A549 (cell line): ENCODE measurements around the gene ARSK. TPM values are rescaled to one million over a fixed set of nuclear protein-coding genes. Genes with fewer than 3 reads are reported as not detected.

Source experiments
- ATAC-seq, 2 experiments: fragments of 200-7000 bp in 1 of 2; fragments of >200 bp in 1 of 2; cut with Nextera tagmentation in 1 of 2; cut with Tn5 transposase in 1 of 2; 3 replicates each; pipeline versions ENCODE4 v1.8.0 to v1.9.1; 2018 to 2020; ENCODE audit warnings: mild to moderate bottlenecking in 1 of 2, moderate library complexity in 1 of 2
- CTCF ChIA-PET: fragments of 300-600 bp; sonication (Branson Sonifier 250); formaldehyde crosslinking; extraction: SDS; loops from one replicate; lab custom pipeline; 2021; ENCODE audit warnings: antibody characterized with exemption, inconsistent platforms; lab: Yijun Ruan, JAX
- POLR2A ChIA-PET: fragments of 350-600 bp; formaldehyde crosslinking; extraction: SDS; loops from one replicate; lab custom pipeline; 2021; ENCODE audit warnings: antibody characterized with exemption, inconsistent platforms; lab: Yijun Ruan, JAX
- DNase-seq, 2 experiments: peaks; one replicate each; pipeline versions ENCODE4 v3.0.0 to v3.0.0-alpha.2; 2011 to 2016; ENCODE audit warnings: low read depth in 1 of 2, low spot score in 1 of 2
- FAIRE-seq: peaks from 2 replicates; lab custom pipeline; 2011; peaks lifted over from hg19 to GRCh38; lab: Jason Lieb, UNC
- H3K27ac ChIP-seq, 2 experiments: fragments of >200 bp; sonication (Bioruptor Twin); formaldehyde crosslinking; 3 replicates each; pipeline ENCODE4 v1.5.1; 2016 to 2017
- H3K4me1 ChIP-seq: fragments of >200 bp; sonication (Bioruptor Twin); formaldehyde crosslinking; 3 replicates; pipeline ENCODE4 v1.6.1; 2016
- H3K4me2 ChIP-seq: fragments of >200 bp; sonication (Bioruptor Twin); formaldehyde crosslinking; 3 replicates; pipeline ENCODE4 v1.6.1; 2016
- H3K4me3 ChIP-seq: fragments of >200 bp; sonication (Bioruptor Twin); formaldehyde crosslinking; 3 replicates; pipeline ENCODE4 v1.5.1; 2016
- H3K9me3 ChIP-seq: fragments of >200 bp; sonication (Bioruptor Twin); formaldehyde crosslinking; 3 replicates; pipeline ENCODE4 v1.6.1; 2016
- ATOH8 ChIP-seq: fragments of 250-450 bp; sonication (Bioruptor Pico); IDR thresholded peaks from 2 replicates; pipeline ENCODE4 v1.5.0; 2020; ENCODE audit warnings: low read depth, mild to moderate bottlenecking, moderate library complexity
- BHLHE40 ChIP-seq: IDR thresholded peaks from 2 replicates; pipeline ENCODE4 v1.6.1; 2012; ENCODE audit warnings: low read depth, low read length, inconsistent platforms
- HDAC2 ChIP-seq: fragments of 200-600 bp; sonication (generic); IDR thresholded peaks from 2 replicates; pipeline ENCODE4 v1.6.1; 2016
- HOXB5 ChIP-seq: fragments of 250-450 bp; sonication (Bioruptor Pico); IDR thresholded peaks from 2 replicates; pipeline ENCODE4 v1.5.0; 2020; ENCODE audit warnings: mild to moderate bottlenecking, moderate library complexity
- JUN ChIP-seq, 2 experiments: fragments of >200 bp; sonication (Bioruptor Twin); formaldehyde crosslinking; IDR thresholded peaks; 2 replicates in 1 of 2; 3 replicates in 1 of 2; pipeline ENCODE4 v1.6.1; 2016 to 2017
- KDM5A ChIP-seq: fragments of 200-600 bp; sonication (generic); IDR thresholded peaks from 2 replicates; pipeline ENCODE4 v1.6.1; 2016; ENCODE audit warnings: antibody characterized with exemption, mild to moderate bottlenecking
- POLR2A ChIP-seq: IDR thresholded peaks from 2 replicates; pipeline ENCODE4 v1.6.1; 2012; ENCODE audit warnings: mild to moderate bottlenecking, low read length
- POLR2AphosphoS2 ChIP-seq: conservative IDR thresholded peaks from 2 replicates; pipeline ENCODE4 v1.6.1; 2012; ENCODE audit warnings: low read length, improper control_type of control experiment, inconsistent platforms
- RARB ChIP-seq: fragments of 250-450 bp; sonication (Bioruptor Pico); IDR thresholded peaks from 2 replicates; pipeline ENCODE4 v1.8.0; 2021; ENCODE audit warnings: mild to moderate bottlenecking, moderate library complexity
- RNF2 ChIP-seq: fragments of 200-600 bp; sonication (generic); IDR thresholded peaks from 2 replicates; pipeline ENCODE4 v1.6.1; 2016; ENCODE audit warnings: low read depth, mild to moderate bottlenecking, antibody characterized with exemption, moderate library complexity, borderline replicate concordance
- TP53 ChIP-seq: fragments of 250-450 bp; sonication (Bioruptor Pico); IDR thresholded peaks from 2 replicates; pipeline ENCODE4 v1.5.0; 2021; ENCODE audit warnings: mild to moderate bottlenecking, moderate library complexity
- ZFP36 ChIP-seq: fragments of 450-650 bp; IDR thresholded peaks from 2 replicates; pipeline ENCODE4 v1.6.1; 2014; ENCODE audit warnings: borderline replicate concordance; ENCODE audit not compliant: partially characterized antibody
- WGBS: methylation state at CpG from one replicate; pipeline ENCODE4 v1.1.6; 2017; ENCODE audit errors: missing lambda C conversion rate; 5-methylcytosine and 5-hydroxymethylcytosine counted together
- polyA plus RNA-seq, 4 experiments: library from polyadenylated mRNA; depleted of rRNA in 3 of 4; stranded (reverse); fragments of >200 nt; fragmentation: RNase III in 1 of 4; extraction: RNeasy Plus Mini Kit Qiagen cat#74134 plus additional on column Dnase treatment in 1 of 4; gene quantifications; 2 replicates in 3 of 4; 3 replicates in 1 of 4; pipeline ENCODE4 v1.2.3, GENCODE V29; 2011 to 2017
- TF ChIP-seq, protein P1 (sequence below): IDR thresholded peaks from 2 replicates; pipeline ENCODE4 v1.6.1; 2012; ENCODE audit warnings: low read depth, borderline replicate concordance
- TF ChIP-seq, protein P2 (sequence below): IDR thresholded peaks from 2 replicates; pipeline ENCODE4 v1.6.1; 2012
- TF ChIP-seq, protein P3 (sequence below): fragments of 200-600 bp; sonication (generic); IDR thresholded peaks from 2 replicates; pipeline ENCODE4 v1.6.1; 2016; ENCODE audit warnings: antibody characterized with exemption, mild to moderate bottlenecking, moderate library complexity

The ARSK gene
- polyA plus RNA-seq, 2 of the 4 experiments (the other 2 are of a cell fraction), result 7.0 to 14.0 TPM

DNA sequence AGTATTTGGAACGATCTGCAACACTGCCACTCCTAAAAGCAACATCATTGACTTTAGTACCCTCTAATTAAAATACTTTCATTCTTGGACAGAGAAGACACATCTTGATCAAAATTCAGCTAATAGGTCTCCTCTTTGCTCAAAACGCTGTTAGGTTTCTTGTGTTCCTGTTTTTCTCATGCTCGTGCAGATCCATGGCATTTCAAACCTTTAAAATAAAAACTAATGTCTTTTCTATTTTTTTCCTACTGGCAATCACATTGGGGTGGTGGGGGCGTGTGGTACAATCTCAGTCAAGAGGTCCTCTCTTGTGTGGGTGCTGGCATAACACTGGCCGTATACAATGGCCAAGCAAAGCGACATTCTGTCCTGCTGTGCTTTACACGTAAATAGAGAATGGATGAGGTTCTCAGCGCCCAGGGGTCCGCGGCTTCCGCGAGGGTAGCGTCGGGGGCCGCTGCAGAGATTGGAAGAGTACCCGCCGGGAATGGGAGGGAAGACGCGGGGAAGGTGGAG, 64.7 kb downstream of the ARSK start:
- no peak for ATAC-seq
- peak overlapping the region; percentile 97 for H3K4me2 ChIP-seq

DNA sequence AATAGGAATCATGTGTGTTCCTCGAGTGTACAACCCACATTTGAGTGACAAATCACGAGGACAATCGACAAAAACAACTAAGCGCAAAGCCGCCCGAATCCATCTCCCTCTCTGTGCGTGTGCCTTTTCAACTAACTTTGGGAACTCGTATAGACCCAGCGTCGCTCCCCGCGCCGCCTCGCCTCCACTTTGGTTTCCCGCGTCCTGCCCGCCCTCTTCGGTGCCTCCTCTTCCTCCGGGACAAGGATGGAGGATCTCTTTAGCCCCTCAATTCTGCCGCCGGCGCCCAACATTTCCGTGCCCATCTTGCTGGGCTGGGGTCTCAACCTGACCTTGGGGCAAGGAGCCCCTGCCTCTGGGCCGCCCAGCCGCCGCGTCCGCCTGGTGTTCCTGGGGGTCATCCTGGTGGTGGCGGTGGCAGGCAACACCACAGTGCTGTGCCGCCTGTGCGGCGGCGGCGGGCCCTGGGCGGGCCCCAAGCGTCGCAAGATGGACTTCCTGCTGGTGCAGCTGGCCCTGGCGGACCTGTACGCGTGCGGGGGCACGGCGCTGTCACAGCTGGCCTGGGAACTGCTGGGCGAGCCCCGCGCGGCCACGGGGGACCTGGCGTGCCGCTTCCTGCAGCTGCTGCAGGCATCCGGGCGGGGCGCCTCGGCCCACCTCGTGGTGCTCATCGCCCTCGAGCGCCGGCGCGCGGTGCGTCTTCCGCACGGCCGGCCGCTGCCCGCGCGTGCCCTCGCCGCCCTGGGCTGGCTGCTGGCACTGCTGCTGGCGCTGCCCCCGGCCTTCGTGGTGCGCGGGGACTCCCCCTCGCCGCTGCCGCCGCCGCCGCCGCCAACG, 65.3 kb downstream of the ARSK start, which contains the start of gene GPR150:
Gene GPR150, plus strand, starts transcription at position 58 of the 840 bp plus-strand sequence. Its CDS starts 189 bp downstream, at position 247.
- POLR2A ChIA-PET, result no interaction called here
- H3K4me1 ChIP-seq, result 0 out of 3 replicates have a peak, but pooled peaks cover 4% of the 10 kb centered on the region
- peak; percentile 36 to 60 for DNase-seq
- CTCF ChIA-PET, result no interaction called here
- peak; percentile 91 to 92 for ATAC-seq
- H3K27ac ChIP-seq, result peak within 1 kb of the TSS; percentile 69 to 87
- no peaks in the 10 kb centered on the region for H3K9me3 ChIP-seq
- H3K4me2 ChIP-seq, result peak within 1 kb of the TSS; percentile 97
- no peak for TF ChIP-seq BHLHE40
- TF ChIP-seq TP53 (CRISPR knock-in tag), result no peak
- peak; percentile 36 for TF ChIP-seq POLR2A
- 0 out of 2 replicates have a peak, but pooled peaks have one; percentile 64 for TF ChIP-seq RNF2
- TF ChIP-seq JUN (IDR thresholded peaks at IDR 0.05), result peak in 1 of 2 experiments; percentile 57; a peak in 2 of 5 replicates
- TF ChIP-seq, protein P1, sequence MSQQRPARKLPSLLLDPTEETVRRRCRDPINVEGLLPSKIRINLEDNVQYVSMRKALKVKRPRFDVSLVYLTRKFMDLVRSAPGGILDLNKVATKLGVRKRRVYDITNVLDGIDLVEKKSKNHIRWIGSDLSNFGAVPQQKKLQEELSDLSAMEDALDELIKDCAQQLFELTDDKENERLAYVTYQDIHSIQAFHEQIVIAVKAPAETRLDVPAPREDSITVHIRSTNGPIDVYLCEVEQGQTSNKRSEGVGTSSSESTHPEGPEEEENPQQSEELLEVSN, result peak; percentile 78
- no peak for TF ChIP-seq POLR2AphosphoS2
- no peak for TF ChIP-seq KDM5A
- TF ChIP-seq, protein P2, sequence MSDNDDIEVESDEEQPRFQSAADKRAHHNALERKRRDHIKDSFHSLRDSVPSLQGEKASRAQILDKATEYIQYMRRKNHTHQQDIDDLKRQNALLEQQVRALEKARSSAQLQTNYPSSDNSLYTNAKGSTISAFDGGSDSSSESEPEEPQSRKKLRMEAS, result peak; percentile 94
- TF ChIP-seq ATOH8 (CRISPR knock-in tag), result peak; percentile 79; the same call in 1 of the 2 replicates
- no peak for TF ChIP-seq HDAC2
- TF ChIP-seq, protein P3, sequence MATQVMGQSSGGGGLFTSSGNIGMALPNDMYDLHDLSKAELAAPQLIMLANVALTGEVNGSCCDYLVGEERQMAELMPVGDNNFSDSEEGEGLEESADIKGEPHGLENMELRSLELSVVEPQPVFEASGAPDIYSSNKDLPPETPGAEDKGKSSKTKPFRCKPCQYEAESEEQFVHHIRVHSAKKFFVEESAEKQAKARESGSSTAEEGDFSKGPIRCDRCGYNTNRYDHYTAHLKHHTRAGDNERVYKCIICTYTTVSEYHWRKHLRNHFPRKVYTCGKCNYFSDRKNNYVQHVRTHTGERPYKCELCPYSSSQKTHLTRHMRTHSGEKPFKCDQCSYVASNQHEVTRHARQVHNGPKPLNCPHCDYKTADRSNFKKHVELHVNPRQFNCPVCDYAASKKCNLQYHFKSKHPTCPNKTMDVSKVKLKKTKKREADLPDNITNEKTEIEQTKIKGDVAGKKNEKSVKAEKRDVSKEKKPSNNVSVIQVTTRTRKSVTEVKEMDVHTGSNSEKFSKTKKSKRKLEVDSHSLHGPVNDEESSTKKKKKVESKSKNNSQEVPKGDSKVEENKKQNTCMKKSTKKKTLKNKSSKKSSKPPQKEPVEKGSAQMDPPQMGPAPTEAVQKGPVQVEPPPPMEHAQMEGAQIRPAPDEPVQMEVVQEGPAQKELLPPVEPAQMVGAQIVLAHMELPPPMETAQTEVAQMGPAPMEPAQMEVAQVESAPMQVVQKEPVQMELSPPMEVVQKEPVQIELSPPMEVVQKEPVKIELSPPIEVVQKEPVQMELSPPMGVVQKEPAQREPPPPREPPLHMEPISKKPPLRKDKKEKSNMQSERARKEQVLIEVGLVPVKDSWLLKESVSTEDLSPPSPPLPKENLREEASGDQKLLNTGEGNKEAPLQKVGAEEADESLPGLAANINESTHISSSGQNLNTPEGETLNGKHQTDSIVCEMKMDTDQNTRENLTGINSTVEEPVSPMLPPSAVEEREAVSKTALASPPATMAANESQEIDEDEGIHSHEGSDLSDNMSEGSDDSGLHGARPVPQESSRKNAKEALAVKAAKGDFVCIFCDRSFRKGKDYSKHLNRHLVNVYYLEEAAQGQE, result no peak
- peak; percentile 62; the same call in 1 of the 2 replicates for TF ChIP-seq HOXB5 (CRISPR knock-in tag)
- no peak for TF ChIP-seq RARB (CRISPR knock-in tag)
- TF ChIP-seq ZFP36, result peak; percentile 19
- no peak for FAIRE-seq
- WGBS, result 49% methylated on average over 22 of the region's 85 CpGs
- H3K4me3 ChIP-seq, result peak within 1 kb of the TSS; percentile 56

More for the DNA sequence above, 64.7 kb downstream of the ARSK start:
- DNase-seq, result no peak
- Histone ChIP-seq H3K4me3 (peak overlapping the region; percentile 56), H3K4me1 (0 out of 3 replicates have a peak, but pooled peaks cover 4% of the 10 kb centered on the region), H3K27ac (peak overlapping the region in 1 of 2 experiments; percentile 69; a peak in 1 of 6 replicates)
- CTCF ChIA-PET, result no interaction called here
- 86% methylated on average over 19 of the region's 19 CpGs for WGBS
- TF ChIP-seq HOXB5 (CRISPR knock-in tag), result no peak
- TF ChIP-seq, all 56 proteins: peak for 0
- POLR2A ChIA-PET, result no interaction called here
- no peaks in the 10 kb centered on the region; the same call in 2 of the 3 replicates for H3K9me3 ChIP-seq
- no peak for FAIRE-seq
